ENCODE measurements around the gene LMO7.

The LMO7 gene

DNA sequence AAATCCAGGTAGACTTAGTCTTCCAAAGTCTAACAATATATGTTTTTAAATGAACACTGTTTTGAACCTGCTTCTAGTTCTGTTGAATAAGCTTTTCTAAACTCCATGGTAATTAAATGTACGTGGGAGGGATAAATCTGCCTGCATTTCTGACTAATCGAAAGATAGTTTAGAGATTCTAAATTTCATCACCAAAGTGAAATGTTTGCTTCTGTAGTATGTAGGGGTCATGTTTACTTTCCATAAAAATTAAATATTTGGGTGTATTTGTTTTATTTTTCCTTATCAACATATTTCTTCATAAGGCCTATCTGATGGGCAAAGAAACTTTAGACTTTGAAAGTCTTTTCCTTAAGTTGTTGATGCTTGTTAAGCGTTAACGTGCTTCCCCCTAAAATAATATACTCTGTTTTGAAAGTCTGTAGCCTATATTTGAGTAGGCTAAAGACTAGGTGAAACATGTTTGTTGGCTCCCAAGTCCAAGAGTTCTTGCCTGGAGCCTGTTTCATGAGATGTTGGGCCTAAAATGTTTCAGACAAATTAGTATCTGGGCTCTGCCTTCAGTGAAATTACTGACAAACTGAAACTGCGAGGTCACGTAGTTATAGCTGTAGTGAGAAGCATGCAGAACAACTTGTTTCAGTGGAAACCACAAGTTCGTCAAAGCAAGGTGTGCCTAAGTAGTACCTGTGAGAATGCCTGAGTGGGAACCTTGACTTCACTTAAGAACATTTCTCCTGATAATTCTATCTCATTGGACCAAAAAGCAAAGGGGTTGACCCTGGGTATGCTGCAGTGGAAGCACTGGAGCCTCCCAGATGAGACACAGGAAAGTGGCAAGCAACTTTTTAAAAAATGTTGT, 126.2 kb downstream of the LMO7 start:
- no peak for DNase-seq (ENCODE audit: low read depth, low spot score)
- no peak overlapping the region for H3K4me3 ChIP-seq (ENCODE audit: insufficient read length, low read depth)
- H3K9ac ChIP-seq (ENCODE audit: insufficient read length, low read depth): no peak overlapping the region
- no peak for TF ChIP-seq YY1 (IDR thresholded peaks at IDR 0.05; ENCODE audit: insufficient read depth, insufficient read length)
- TF ChIP-seq SUZ12 (IDR thresholded peaks at IDR 0.05; ENCODE audit: extremely low read depth, insufficient read depth, insufficient read length): no peak
- no peak for TF ChIP-seq ZNF274 (IDR thresholded peaks at IDR 0.05; ENCODE audit: low read depth, low read length)
- no peaks in the 10 kb centered on the region for H3K4me1 ChIP-seq (ENCODE audit: insufficient read depth, insufficient read length)
- H3K27me3 ChIP-seq (ENCODE audit: insufficient read depth, insufficient read length): no peaks in the 10 kb centered on the region
- H3K36me3 ChIP-seq (ENCODE audit: insufficient read depth, insufficient read length, low read length): no peaks in the 10 kb centered on the region
- H3K9me3 ChIP-seq (ENCODE audit: insufficient read depth, low read length): no peaks in the 10 kb centered on the region

DNA sequence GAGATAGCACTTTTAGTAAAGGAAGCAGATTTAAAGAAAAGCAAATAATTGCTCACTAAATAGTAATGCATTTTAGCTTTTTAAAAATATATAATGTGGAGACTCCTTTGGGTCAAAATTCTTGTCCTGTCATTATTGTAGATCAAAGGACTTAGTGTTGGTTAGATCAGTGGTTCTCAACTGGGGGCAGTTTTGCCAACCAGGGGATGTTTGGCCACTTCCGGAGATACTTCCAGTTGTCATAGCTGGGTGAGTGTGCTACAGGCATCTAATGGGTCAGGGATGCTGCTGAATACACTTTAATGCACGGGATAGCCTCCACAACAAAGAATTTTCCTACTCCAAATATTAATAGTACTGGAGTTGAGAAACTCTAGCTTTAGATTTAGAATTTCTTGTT, 126.8 kb downstream of the LMO7 start:
- no peak overlapping the region for H3K4me3 ChIP-seq (ENCODE audit: insufficient read length, low read depth)
- no peaks in the 10 kb centered on the region for H3K4me1 ChIP-seq (ENCODE audit: insufficient read depth, insufficient read length)
- no peak for TF ChIP-seq ZNF274 (IDR thresholded peaks at IDR 0.05; ENCODE audit: low read depth, low read length)
- TF ChIP-seq YY1 (IDR thresholded peaks at IDR 0.05; ENCODE audit: insufficient read depth, insufficient read length): no peak
- TF ChIP-seq SUZ12 (IDR thresholded peaks at IDR 0.05; ENCODE audit: extremely low read depth, insufficient read depth, insufficient read length): no peak
- no peaks in the 10 kb centered on the region for H3K9me3 ChIP-seq (ENCODE audit: insufficient read depth, low read length)
- H3K27me3 ChIP-seq (ENCODE audit: insufficient read depth, insufficient read length): no peaks in the 10 kb centered on the region
- H3K9ac ChIP-seq (ENCODE audit: insufficient read length, low read depth): no peak overlapping the region
- DNase-seq (ENCODE audit: low read depth, low spot score): no peak
- H3K36me3 ChIP-seq (ENCODE audit: insufficient read depth, insufficient read length, low read length): no peaks in the 10 kb centered on the region

DNA sequence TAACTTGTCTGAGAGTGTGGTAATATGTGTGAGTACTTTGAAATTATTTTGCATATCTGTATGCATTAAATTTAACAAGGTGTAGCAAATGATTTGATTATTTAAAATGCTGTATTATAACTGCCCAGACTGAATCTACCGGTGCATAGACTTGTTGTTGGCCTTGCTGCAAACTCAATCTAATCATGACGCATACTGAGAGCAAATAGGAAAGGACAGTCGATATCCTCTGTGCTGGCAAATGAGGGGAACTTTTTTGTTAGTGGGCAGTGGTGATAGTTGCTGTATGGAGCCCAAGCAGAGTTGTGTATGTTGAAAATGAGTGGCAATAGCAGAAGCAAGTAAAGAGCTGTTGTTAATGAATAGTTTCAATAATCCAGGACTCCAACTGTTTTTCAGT, 127.4 kb downstream of the LMO7 start:
- H3K4me3 ChIP-seq (ENCODE audit: insufficient read length, low read depth): no peak overlapping the region
- no peaks in the 10 kb centered on the region for H3K9me3 ChIP-seq (ENCODE audit: insufficient read depth, low read length)
- DNase-seq (ENCODE audit: low read depth, low spot score): no peak
- H3K27me3 ChIP-seq (ENCODE audit: insufficient read depth, insufficient read length): no peaks in the 10 kb centered on the region
- TF ChIP-seq SUZ12 (IDR thresholded peaks at IDR 0.05; ENCODE audit: extremely low read depth, insufficient read depth, insufficient read length): no peak
- TF ChIP-seq ZNF274 (IDR thresholded peaks at IDR 0.05; ENCODE audit: low read depth, low read length): no peak
- no peak for TF ChIP-seq YY1 (IDR thresholded peaks at IDR 0.05; ENCODE audit: insufficient read depth, insufficient read length)
- H3K9ac ChIP-seq (ENCODE audit: insufficient read length, low read depth): no peak overlapping the region
- no peaks in the 10 kb centered on the region for H3K4me1 ChIP-seq (ENCODE audit: insufficient read depth, insufficient read length)
- H3K36me3 ChIP-seq (ENCODE audit: insufficient read depth, insufficient read length, low read length): no peaks in the 10 kb centered on the region

DNA sequence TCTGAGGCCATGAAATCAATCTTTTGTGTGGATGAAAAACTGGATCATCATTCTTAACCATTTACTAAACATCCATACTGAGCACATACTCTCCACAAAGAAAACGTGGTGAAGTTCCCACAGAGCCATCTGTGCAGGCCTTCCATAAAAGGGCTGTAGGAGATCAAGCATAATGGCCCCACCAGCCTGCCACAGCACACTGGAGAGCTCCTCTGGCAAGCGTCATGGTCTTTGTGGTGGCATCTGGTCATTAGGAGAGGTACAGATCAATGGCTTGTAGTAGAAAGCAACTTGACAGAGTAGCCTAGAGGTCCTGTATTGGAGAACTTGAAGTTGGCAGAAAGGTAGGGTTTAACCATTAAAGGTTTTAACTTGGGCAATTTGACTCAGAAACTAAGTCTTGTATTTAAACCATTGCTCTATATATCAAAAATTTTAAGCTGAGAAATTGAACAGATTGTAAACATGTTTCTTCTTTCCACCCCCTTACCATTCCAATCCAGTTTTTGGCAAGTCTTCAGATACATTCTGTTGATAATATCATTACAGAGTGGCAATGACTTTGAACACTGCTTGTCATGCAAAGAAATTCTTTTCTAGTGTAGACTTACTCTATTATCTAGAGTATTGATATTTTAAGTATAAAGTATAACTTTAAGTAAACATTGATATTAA, 128.3 kb downstream of the LMO7 start:
- H3K9me3 ChIP-seq (ENCODE audit: insufficient read depth, low read length): no peaks in the 10 kb centered on the region
- TF ChIP-seq YY1 (IDR thresholded peaks at IDR 0.05; ENCODE audit: insufficient read depth, insufficient read length) (no peak), SUZ12 (IDR thresholded peaks at IDR 0.05; ENCODE audit: extremely low read depth, insufficient read depth, insufficient read length) (no peak), ZNF274 (IDR thresholded peaks at IDR 0.05; ENCODE audit: low read depth, low read length) (no peak)
- H3K36me3 ChIP-seq (ENCODE audit: insufficient read depth, insufficient read length, low read length): no peaks in the 10 kb centered on the region
- no peaks in the 10 kb centered on the region for H3K27me3 ChIP-seq (ENCODE audit: insufficient read depth, insufficient read length)
- no peak for DNase-seq (ENCODE audit: low read depth, low spot score)
- no peak overlapping the region for H3K4me3 ChIP-seq (ENCODE audit: insufficient read length, low read depth)
- H3K9ac ChIP-seq (ENCODE audit: insufficient read length, low read depth): no peak overlapping the region
- no peaks in the 10 kb centered on the region for H3K4me1 ChIP-seq (ENCODE audit: insufficient read depth, insufficient read length)

DNA sequence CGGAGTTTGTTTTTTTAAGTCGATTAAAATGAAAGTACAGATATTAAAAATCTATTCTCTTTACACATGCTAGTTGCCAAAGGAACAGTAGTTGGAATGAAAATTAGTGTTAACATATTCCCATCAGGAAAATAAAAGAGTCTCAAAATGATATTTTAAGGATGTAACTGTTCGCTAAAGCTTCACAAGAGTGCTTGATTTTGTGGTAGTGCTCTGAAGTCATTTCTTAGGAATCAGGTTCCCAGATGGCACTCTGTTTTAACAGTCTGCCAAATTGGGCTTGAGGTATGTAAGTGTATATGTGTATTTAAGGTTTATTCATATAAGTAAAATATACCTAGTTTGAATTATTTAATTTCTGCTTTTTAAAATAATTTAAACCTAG, 128.8 kb downstream of the LMO7 start:
- no peak for TF ChIP-seq YY1 (IDR thresholded peaks at IDR 0.05; ENCODE audit: insufficient read depth, insufficient read length)
- H3K9me3 ChIP-seq (ENCODE audit: insufficient read depth, low read length): no peaks in the 10 kb centered on the region
- DNase-seq (ENCODE audit: low read depth, low spot score): no peak
- H3K36me3 ChIP-seq (ENCODE audit: insufficient read depth, insufficient read length, low read length): no peaks in the 10 kb centered on the region
- H3K9ac ChIP-seq (ENCODE audit: insufficient read length, low read depth): no peak overlapping the region
- H3K4me1 ChIP-seq (ENCODE audit: insufficient read depth, insufficient read length): no peaks in the 10 kb centered on the region
- no peak overlapping the region for H3K4me3 ChIP-seq (ENCODE audit: insufficient read length, low read depth)
- H3K27me3 ChIP-seq (ENCODE audit: insufficient read depth, insufficient read length): no peaks in the 10 kb centered on the region

DNA sequence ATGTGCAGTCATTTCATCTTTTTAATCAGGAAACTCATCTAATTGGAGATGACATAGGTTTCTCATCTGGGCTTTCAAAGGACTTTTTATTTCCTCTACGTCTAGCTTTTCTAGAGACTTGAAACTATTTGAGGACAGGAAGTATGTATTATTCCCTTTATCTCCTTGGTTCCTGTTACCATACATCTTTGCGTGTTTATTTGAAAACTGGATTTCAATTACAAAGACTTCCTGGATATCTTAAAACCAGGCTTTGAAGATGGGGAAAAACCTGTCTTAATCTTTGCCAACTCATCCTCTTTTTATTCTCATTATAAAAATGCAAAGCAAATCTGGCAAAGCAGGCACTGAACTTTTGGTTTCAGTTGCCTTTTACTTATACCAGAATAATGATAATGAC, 130.5 kb downstream of the LMO7 start:
- no peak overlapping the region for H3K9ac ChIP-seq (ENCODE audit: insufficient read length, low read depth)
- no peak for TF ChIP-seq YY1 (IDR thresholded peaks at IDR 0.05; ENCODE audit: insufficient read depth, insufficient read length)
- no peak for TF ChIP-seq ZNF274 (IDR thresholded peaks at IDR 0.05; ENCODE audit: low read depth, low read length)
- no peak for TF ChIP-seq SUZ12 (IDR thresholded peaks at IDR 0.05; ENCODE audit: extremely low read depth, insufficient read depth, insufficient read length)
- no peaks in the 10 kb centered on the region for H3K4me1 ChIP-seq (ENCODE audit: insufficient read depth, insufficient read length)
- H3K4me3 ChIP-seq (ENCODE audit: insufficient read length, low read depth): no peak overlapping the region
- no peaks in the 10 kb centered on the region for H3K9me3 ChIP-seq (ENCODE audit: insufficient read depth, low read length)
- no peaks in the 10 kb centered on the region for H3K27me3 ChIP-seq (ENCODE audit: insufficient read depth, insufficient read length)
- DNase-seq (ENCODE audit: low read depth, low spot score): no peak
- H3K36me3 ChIP-seq (ENCODE audit: insufficient read depth, insufficient read length, low read length): no peaks in the 10 kb centered on the region

DNA sequence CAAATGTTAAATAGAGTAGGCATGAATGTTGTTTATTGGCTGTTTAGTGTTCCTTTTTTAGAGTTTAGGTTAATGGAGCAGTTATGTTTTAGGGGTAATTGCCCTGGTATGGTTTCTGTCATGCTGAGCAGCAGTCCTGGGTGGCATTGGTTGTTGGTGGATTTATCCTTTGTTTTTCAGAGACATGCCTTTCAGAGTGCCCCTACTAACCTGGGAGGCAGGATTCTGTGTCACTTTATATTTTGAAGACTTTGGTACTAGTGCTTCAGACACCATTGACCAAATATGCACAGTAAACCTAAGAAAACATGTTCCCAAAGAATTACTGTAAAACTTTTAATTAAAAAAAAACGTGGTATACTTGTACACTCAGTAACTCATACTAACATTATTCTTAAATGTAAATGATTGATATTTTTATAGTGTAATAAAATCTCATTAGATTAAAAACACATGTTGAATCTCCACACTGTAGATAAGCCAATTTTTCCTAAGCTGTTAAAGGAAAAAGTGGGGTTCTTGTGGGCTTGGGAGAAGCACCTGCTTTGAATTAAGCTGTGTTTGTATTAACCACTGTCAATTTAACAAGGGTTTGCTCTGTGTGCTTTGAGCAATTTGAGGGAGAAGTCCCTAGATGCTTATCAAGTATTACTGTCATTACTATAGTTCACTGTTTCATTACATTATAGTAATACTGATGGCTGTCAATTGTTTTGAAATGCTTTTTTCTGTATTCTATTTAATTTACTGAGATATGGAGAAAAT, 133.2 kb downstream of the LMO7 start:
- H3K4me3 ChIP-seq (ENCODE audit: insufficient read length, low read depth): no peak overlapping the region
- no peak overlapping the region for H3K9ac ChIP-seq (ENCODE audit: insufficient read length, low read depth)
- no peaks in the 10 kb centered on the region for H3K27me3 ChIP-seq (ENCODE audit: insufficient read depth, insufficient read length)
- no peaks in the 10 kb centered on the region for H3K9me3 ChIP-seq (ENCODE audit: insufficient read depth, low read length)
- no peaks in the 10 kb centered on the region for H3K36me3 ChIP-seq (ENCODE audit: insufficient read depth, insufficient read length, low read length)
- no peak for DNase-seq (ENCODE audit: low read depth, low spot score)
- no peak for TF ChIP-seq SUZ12 (IDR thresholded peaks at IDR 0.05; ENCODE audit: extremely low read depth, insufficient read depth, insufficient read length)
- no peak for TF ChIP-seq ZNF274 (IDR thresholded peaks at IDR 0.05; ENCODE audit: low read depth, low read length)
- TF ChIP-seq YY1 (IDR thresholded peaks at IDR 0.05; ENCODE audit: insufficient read depth, insufficient read length): no peak
- H3K4me1 ChIP-seq (ENCODE audit: insufficient read depth, insufficient read length): no peaks in the 10 kb centered on the region

Measured in NT2/D1 (cell line).